Ecto neural progenitor cell (in vitro differentiated cells): ENCODE results near the gene HMX2.

Source experiments
- DNase-seq: peaks from one replicate; pipeline ENCODE4 v3.0.0-alpha.2; 2018; ENCODE audit warnings: low spot score

HMX2 gene

GRCh38 chr10:123139165-123139520 is 8.8 kb upstream of the HMX2 start:
- no peak for DNase-seq

- peak; percentile 81 for DNase-seq
These were observed 8.3 kb upstream of the HMX2 start for GRCh38 chr10:123139521-123140163.

- peak; percentile 67 for DNase-seq
These were observed 7.6 kb upstream of the HMX2 start for GRCh38 chr10:123140164-123140982.

- DNase-seq = no peak
These were observed 6.9 kb upstream of the HMX2 start for GRCh38 chr10:123140983-123141390.

GRCh38 chr10:123141791-123142700 is 5.9 kb upstream of the HMX2 start:
- peak; percentile 55 for DNase-seq

- peak; percentile 63 for DNase-seq
These were observed 5.2 kb upstream of the HMX2 start for GRCh38 chr10:123142701-123143161.

GRCh38 chr10:123143162-123143824 is 4.6 kb upstream of the HMX2 start:
- no peak for DNase-seq

GRCh38 chr10:123143825-123144168 is 4.1 kb upstream of the HMX2 start:
- no peak for DNase-seq

- DNase-seq = peak; percentile 52
These were observed 3.0 kb upstream of the HMX2 start for GRCh38 chr10:123144697-123145541.

- no peak for DNase-seq
These were observed 2.4 kb upstream of the HMX2 start for GRCh38 chr10:123145542-123146012.

GRCh38 chr10:123146013-123146893 is 1.7 kb upstream of the HMX2 start:
- peak; percentile 62 for DNase-seq

GRCh38 chr10:123146894-123147634 is 872 bp upstream of the HMX2 start:
- no peak for DNase-seq

GRCh38 chr10:123148414-123149161 is 652 bp downstream of the HMX2 start:
- DNase-seq = peak; percentile 65

- DNase-seq = no peak
These were observed 1.2 kb downstream of the HMX2 start for GRCh38 chr10:123149162-123149567.

- DNase-seq = peak; percentile 74
These were observed 1.8 kb downstream of the HMX2 start for GRCh38 chr10:123149568-123150270.

GRCh38 chr10:123150271-123150985 is 2.5 kb downstream of the HMX2 start:
- DNase-seq = no peak
